Lung (tissue), 12 donors: Measurements from ENCODE around the gene POLR2A. TPM values are rescaled to one million over a fixed set of nuclear protein-coding genes. Genes with fewer than 3 reads are reported as not detected.

Experiments
- ATAC-seq: fragments of 200-7000 bp; cut with Tn5 transposase; one replicate; pipeline ENCODE4 v1.9.1; 2020; ENCODE audit warnings: moderate number of reproducible peaks; ENCODE audit not compliant: insufficient read depth, low FRiP score
- DNase-seq, 3 donors: peaks; one replicate each; pipeline ENCODE4 v3.0.0-alpha.2; 2013 to 2017
- H3K27ac ChIP-seq, 2 donors: one replicate each; pipeline ENCODE4 v1.5.1; 2013; ENCODE audit warnings: mild to moderate bottlenecking in 2 of 2, moderate library complexity in 2 of 2, control low read depth in 1 of 2, inconsistent platforms in 1 of 2, low read depth in 1 of 2, low read length in 1 of 2
- H3K27me3 ChIP-seq, 3 donors: one replicate each; pipeline ENCODE4 v1.5.1; 2013; ENCODE audit warnings: low read length in 2 of 3; ENCODE audit not compliant: control insufficient read depth in 3 of 3, insufficient read depth in 3 of 3
- H3K36me3 ChIP-seq, 4 donors: one replicate each; pipeline ENCODE4 v1.5.1; 2013; ENCODE audit warnings: low read length in 4 of 4, mild to moderate bottlenecking in 1 of 4, moderate library complexity in 1 of 4; ENCODE audit not compliant: control insufficient read depth in 4 of 4, insufficient read depth in 4 of 4
- H3K4me1 ChIP-seq, 5 donors: one replicate each; pipeline ENCODE4 v1.5.1; 2013; ENCODE audit warnings: low read length in 5 of 5, mild to moderate bottlenecking in 2 of 5, moderate library complexity in 1 of 5; ENCODE audit not compliant: control insufficient read depth in 5 of 5, insufficient read depth in 5 of 5
- H3K4me3 ChIP-seq: one replicate; pipeline ENCODE4 v1.5.1; 2013; ENCODE audit warnings: mild to moderate bottlenecking, control low read depth, moderate library complexity
- H3K9ac ChIP-seq, 2 donors: one replicate each; pipeline ENCODE4 v1.5.1; 2013; ENCODE audit warnings: low read length in 2 of 2, control low read depth in 1 of 2; ENCODE audit not compliant: insufficient read depth in 1 of 2
- H3K9me3 ChIP-seq, 4 donors: one replicate each; pipeline ENCODE4 v1.5.1; 2013; ENCODE audit warnings: low read length in 3 of 4, mild to moderate bottlenecking in 1 of 4, moderate library complexity in 1 of 4; ENCODE audit not compliant: control insufficient read depth in 4 of 4, insufficient read depth in 3 of 4
- WGBS, 2 donors: extraction: QIAGEN DNeasy Blood & Tissue Kit; methylation state at CpG; one replicate each; pipeline ENCODE4 v1.1.7; 2013; 5-methylcytosine and 5-hydroxymethylcytosine counted together
- polyA plus RNA-seq, 2 donors: library from polyadenylated mRNA; stranded (reverse); fragments of 200-250 nt; gene quantifications; one replicate each; pipeline ENCODE4 v1.2.1, GENCODE V29; 2013
- total RNA-seq, 2 donors: library from RNA; depleted of rRNA in 1 of 2; stranded (reverse); fragments of >200 nt in 1 of 2; gene quantifications; one replicate each; pipeline ENCODE4 v1.2.1, GENCODE V29; 2014 to 2021
- TF ChIP-seq, protein P1 (sequence below): IDR thresholded peaks from 2 replicates; pipeline ENCODE4 v1.5.1; 2012; ENCODE audit warnings: mild to moderate bottlenecking; ENCODE audit errors: control extremely low read depth, extremely low read depth
- donor health status: control.
- donor health status: control.
- donor health status: Bipolar disorder and iron deficiency.
- donor health status: healthy.
- donor health status: DM: yes; HTN: yes; CAD: no.

The POLR2A gene
- total and polyA plus RNA-seq, 4 donors: 37.8 to 129 (median 76.9) TPM

DNA sequence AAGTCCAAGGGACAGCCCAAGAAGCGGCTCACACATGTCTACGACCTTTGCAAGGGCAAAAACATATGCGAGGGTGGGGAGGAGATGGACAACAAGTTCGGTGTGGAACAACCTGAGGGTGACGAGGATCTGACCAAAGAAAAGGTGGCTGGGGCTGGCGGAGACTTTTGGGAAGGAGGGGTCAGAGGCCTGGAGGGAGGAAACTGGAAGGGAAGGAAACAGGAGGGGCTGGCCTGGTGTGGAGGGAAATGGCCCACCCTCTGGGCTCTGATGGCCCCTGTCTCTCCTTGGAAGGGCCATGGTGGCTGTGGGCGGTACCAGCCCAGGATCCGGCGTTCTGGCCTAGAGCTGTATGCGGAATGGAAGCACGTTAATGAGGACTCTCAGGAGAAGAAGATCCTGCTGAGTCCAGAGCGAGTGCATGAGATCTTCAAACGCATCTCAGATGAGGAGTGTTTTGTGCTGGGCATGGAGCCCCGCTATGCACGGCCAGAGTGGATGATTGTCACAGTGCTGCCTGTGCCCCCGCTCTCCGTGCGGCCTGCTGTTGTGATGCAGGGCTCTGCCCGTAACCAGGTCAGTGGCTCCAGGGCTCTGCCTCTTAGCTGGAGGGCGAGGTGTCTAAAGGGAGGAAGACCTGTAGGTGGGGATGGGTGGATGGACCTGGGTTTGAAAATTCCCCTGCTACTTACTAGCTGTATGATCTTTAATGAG, 12.5 kb downstream of the POLR2A start:
- Histone ChIP-seq H3K4me1 (peaks cover 0 to 2% (median 0%) of the 10 kb centered on the region in 5 donors), H3K9ac (no peak overlapping the region), H3K36me3 (peaks cover 24 to 49% (median 39%) of the 10 kb centered on the region in 4 donors), H3K27me3 (no peaks in the 10 kb centered on the region), H3K9me3 (no peaks in the 10 kb centered on the region), H3K27ac (peak overlapping the region; percentile 9 to 36), H3K4me3 (no peak overlapping the region)
- no peak for DNase-seq
- ATAC-seq: no peak
- WGBS, 2 donors: 83 to 87% methylated on average over 20 of the region's 20 CpGs
- TF ChIP-seq, protein P1, sequence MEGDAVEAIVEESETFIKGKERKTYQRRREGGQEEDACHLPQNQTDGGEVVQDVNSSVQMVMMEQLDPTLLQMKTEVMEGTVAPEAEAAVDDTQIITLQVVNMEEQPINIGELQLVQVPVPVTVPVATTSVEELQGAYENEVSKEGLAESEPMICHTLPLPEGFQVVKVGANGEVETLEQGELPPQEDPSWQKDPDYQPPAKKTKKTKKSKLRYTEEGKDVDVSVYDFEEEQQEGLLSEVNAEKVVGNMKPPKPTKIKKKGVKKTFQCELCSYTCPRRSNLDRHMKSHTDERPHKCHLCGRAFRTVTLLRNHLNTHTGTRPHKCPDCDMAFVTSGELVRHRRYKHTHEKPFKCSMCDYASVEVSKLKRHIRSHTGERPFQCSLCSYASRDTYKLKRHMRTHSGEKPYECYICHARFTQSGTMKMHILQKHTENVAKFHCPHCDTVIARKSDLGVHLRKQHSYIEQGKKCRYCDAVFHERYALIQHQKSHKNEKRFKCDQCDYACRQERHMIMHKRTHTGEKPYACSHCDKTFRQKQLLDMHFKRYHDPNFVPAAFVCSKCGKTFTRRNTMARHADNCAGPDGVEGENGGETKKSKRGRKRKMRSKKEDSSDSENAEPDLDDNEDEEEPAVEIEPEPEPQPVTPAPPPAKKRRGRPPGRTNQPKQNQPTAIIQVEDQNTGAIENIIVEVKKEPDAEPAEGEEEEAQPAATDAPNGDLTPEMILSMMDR: no peak

DNA sequence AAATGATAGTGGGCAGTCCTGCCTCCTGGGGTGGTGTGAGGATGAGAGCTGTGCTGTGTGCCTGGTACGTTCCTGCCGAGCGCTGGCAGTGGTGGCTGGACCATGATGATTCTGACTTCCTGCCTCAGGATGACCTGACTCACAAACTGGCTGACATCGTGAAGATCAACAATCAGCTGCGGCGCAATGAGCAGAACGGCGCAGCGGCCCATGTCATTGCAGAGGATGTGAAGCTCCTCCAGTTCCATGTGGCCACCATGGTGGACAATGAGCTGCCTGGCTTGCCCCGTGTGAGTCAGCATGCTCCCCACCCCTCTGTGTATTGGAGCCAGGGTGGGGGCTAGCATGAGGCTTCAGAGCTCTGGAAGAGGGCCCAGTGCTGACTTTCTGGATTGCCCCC, 13.1 kb downstream of the POLR2A start:
- ATAC-seq: no peak
- Histone ChIP-seq H3K36me3 (peaks cover 29 to 55% (median 45%) of the 10 kb centered on the region in 4 donors), H3K27me3 (no peaks in the 10 kb centered on the region), H3K9ac (no peak overlapping the region), H3K9me3 (no peaks in the 10 kb centered on the region), H3K4me1 (no peaks in the 10 kb centered on the region), H3K4me3 (no peak overlapping the region), H3K27ac (no peak overlapping the region)
- DNase-seq: no peak
- TF ChIP-seq, protein P1: no peak
- WGBS, 2 donors: 74 to 79% methylated on average over 10 of the region's 10 CpGs

DNA sequence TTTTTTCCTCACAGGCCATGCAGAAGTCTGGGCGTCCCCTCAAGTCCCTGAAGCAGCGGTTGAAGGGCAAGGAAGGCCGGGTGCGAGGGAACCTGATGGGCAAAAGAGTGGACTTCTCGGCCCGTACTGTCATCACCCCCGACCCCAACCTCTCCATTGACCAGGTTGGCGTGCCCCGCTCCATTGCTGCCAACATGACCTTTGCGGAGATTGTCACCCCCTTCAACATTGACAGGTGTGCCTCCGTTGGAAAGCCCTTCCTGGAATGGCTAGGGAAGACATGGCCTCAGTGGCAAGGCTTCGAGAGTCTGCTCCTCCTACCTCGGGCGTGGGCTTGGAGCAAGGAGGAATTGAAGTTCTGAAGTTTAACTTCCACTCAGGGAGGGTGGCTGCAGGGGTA, 13.5 kb downstream of the POLR2A start:
- TF ChIP-seq, protein P1: no peak
- Histone ChIP-seq H3K36me3 (peaks cover 29 to 60% (median 48%) of the 10 kb centered on the region in 4 donors), H3K27me3 (no peaks in the 10 kb centered on the region), H3K4me1 (no peaks in the 10 kb centered on the region), H3K9me3 (no peaks in the 10 kb centered on the region), H3K4me3 (no peak overlapping the region), H3K9ac (no peak overlapping the region), H3K27ac (no peak overlapping the region)
- ATAC-seq (no peak), DNase-seq (no peak)
- 95 to 96% methylated on average over 14 of the region's 14 CpGs for WGBS, 2 donors
